Astrocyte (in vitro differentiated cells and primary cell): Measurements from ENCODE around the gene NR6A1. TPM values are rescaled to one million over a fixed set of nuclear protein-coding genes. Genes with fewer than 3 reads are reported as not detected.

ENCODE experiments used
- DNase-seq: peaks from one replicate; pipeline ENCODE4 v3.0.0-alpha.2; 2010; ENCODE audit warnings: low read depth
- FAIRE-seq: peaks from 2 replicates; lab custom pipeline; 2011; peaks lifted over from hg19 to GRCh38; lab: Jason Lieb, UNC
- H2AFZ ChIP-seq: 2 replicates; pipeline ENCODE4 v1.6.0; 2012; ENCODE audit warnings: low read depth, low read length, inconsistent platforms
- H3K27ac ChIP-seq: 2 replicates; pipeline ENCODE4 v1.5.1; 2011; ENCODE audit warnings: low read depth, low read length, inconsistent platforms
- H3K27me3 ChIP-seq: 2 replicates; pipeline ENCODE4 v1.6.0; 2011; ENCODE audit warnings: low read length, inconsistent platforms; ENCODE audit not compliant: insufficient read depth
- H3K36me3 ChIP-seq: 2 replicates; pipeline ENCODE4 v1.5.1; 2011; ENCODE audit warnings: low read length, inconsistent platforms; ENCODE audit not compliant: insufficient read depth
- H3K4me1 ChIP-seq: 2 replicates; pipeline ENCODE4 v1.5.1; 2011; ENCODE audit warnings: low read length, inconsistent platforms; ENCODE audit not compliant: insufficient read depth
- H3K4me2 ChIP-seq: 2 replicates; pipeline ENCODE4 v1.6.0; 2012; ENCODE audit warnings: low read length, inconsistent platforms
- H3K4me3 ChIP-seq: 2 replicates; pipeline ENCODE4 v1.5.1; 2011; ENCODE audit warnings: low read depth, mild to moderate bottlenecking, low read length, inconsistent platforms; ENCODE audit not compliant: insufficient read depth
- H3K79me2 ChIP-seq: 2 replicates; pipeline ENCODE4 v1.6.0; 2012; ENCODE audit warnings: mild to moderate bottlenecking, low read length, inconsistent platforms; ENCODE audit not compliant: insufficient read depth
- H3K9ac ChIP-seq: 2 replicates; pipeline ENCODE4 v1.6.0; 2012; ENCODE audit warnings: mild to moderate bottlenecking, low read length, inconsistent platforms
- H3K9me3 ChIP-seq: 2 replicates; pipeline ENCODE4 v1.5.1; 2012; ENCODE audit warnings: low read depth, mild to moderate bottlenecking, low read length, inconsistent platforms; ENCODE audit not compliant: insufficient read depth
- H4K20me1 ChIP-seq: 2 replicates; pipeline ENCODE4 v1.6.0; 2012; ENCODE audit warnings: low read length, inconsistent platforms; ENCODE audit not compliant: insufficient read depth
- H3K27ac Mint-ChIP-seq: one replicate; pipeline ENCODE4 v1.8.0; 2021; ENCODE audit warnings: mild to moderate bottlenecking, mixed read lengths; ENCODE audit not compliant: unreplicated experiment
- H3K27me3 Mint-ChIP-seq: one replicate; pipeline ENCODE4 v1.8.0; 2021; ENCODE audit warnings: low read depth, mixed read lengths; ENCODE audit not compliant: unreplicated experiment
- H3K36me3 Mint-ChIP-seq: one replicate; pipeline ENCODE4 v1.8.0; 2021; ENCODE audit warnings: low read depth, mixed read lengths; ENCODE audit not compliant: unreplicated experiment
- H3K4me1 Mint-ChIP-seq: one replicate; pipeline ENCODE4 v1.8.0; 2021; ENCODE audit warnings: low read depth, mixed read lengths; ENCODE audit not compliant: unreplicated experiment
- H3K4me3 Mint-ChIP-seq: one replicate; pipeline ENCODE4 v1.8.0; 2021; ENCODE audit warnings: mild to moderate bottlenecking, moderate library complexity, mixed read lengths; ENCODE audit not compliant: unreplicated experiment
- H3K9me3 Mint-ChIP-seq: one replicate; pipeline ENCODE4 v1.8.0; 2021; ENCODE audit warnings: mild to moderate bottlenecking, mixed read lengths; ENCODE audit not compliant: unreplicated experiment
- CTCF ChIP-seq: IDR thresholded peaks from 2 replicates; pipeline ENCODE4 v1.5.1; 2011; ENCODE audit warnings: low read depth, mild to moderate bottlenecking, inconsistent platforms, low read length, moderate library complexity; ENCODE audit not compliant: insufficient read depth
- EZH2 ChIP-seq: IDR thresholded peaks from 2 replicates; pipeline ENCODE4 v1.6.1; 2012; ENCODE audit warnings: mild to moderate bottlenecking, low read length, inconsistent platforms; ENCODE audit not compliant: insufficient read depth
- total RNA-seq: library from RNA; stranded (reverse); gene quantifications from 2 replicates; pipeline ENCODE4 v1.2.1, GENCODE V29; 2021

The NR6A1 gene
- total RNA-seq, 1 donor from 2014 or later = 20.8 TPM

GRCh38 chr9:124551472-124552272 is 219.4 kb downstream of the NR6A1 start:
- no peaks in the 10 kb centered on the region for H4K20me1 ChIP-seq
- H3K4me1 ChIP-seq = peaks cover 25% of the 10 kb centered on the region
- peak overlapping the region; percentile 48 for H3K4me2 ChIP-seq
- H3K4me3 ChIP-seq = no peak overlapping the region
- Mint-ChIP-seq H3K27me3 (no peaks in the 10 kb centered on the region), H3K4me1 (peaks cover 19% of the 10 kb centered on the region), H3K9me3 (peaks cover 1% of the 10 kb centered on the region), H3K36me3 (peaks cover 5% of the 10 kb centered on the region), H3K4me3 (no peak overlapping the region), H3K27ac (no peak overlapping the region)
- no peaks in the 10 kb centered on the region for H3K9me3 ChIP-seq
- no peaks in the 10 kb centered on the region for H3K79me2 ChIP-seq
- TF ChIP-seq EZH2 (no peak), CTCF (peak; percentile 88)
- H3K27me3 ChIP-seq = no peaks in the 10 kb centered on the region
- DNase-seq (peak; percentile 74), FAIRE-seq (no peak)
- H3K36me3 ChIP-seq = no peaks in the 10 kb centered on the region
- H3K9ac ChIP-seq = peak overlapping the region; percentile 65
- H3K27ac ChIP-seq = peak overlapping the region; percentile 52
- no peak overlapping the region for H2AFZ ChIP-seq

- H3K9ac ChIP-seq = no peak overlapping the region
- H3K9me3 ChIP-seq = no peaks in the 10 kb centered on the region
- H3K27me3 ChIP-seq = no peaks in the 10 kb centered on the region
- FAIRE-seq (no peak), DNase-seq (no peak)
- H3K4me3 ChIP-seq = no peak overlapping the region
- Mint-ChIP-seq H3K27ac (peak overlapping the region; percentile 43), H3K36me3 (peaks cover 5% of the 10 kb centered on the region), H3K4me3 (no peak overlapping the region), H3K27me3 (no peaks in the 10 kb centered on the region), H3K4me1 (peaks cover 18% of the 10 kb centered on the region), H3K9me3 (no peaks in the 10 kb centered on the region)
- H3K36me3 ChIP-seq = no peaks in the 10 kb centered on the region
- H3K4me2 ChIP-seq = no peak overlapping the region
- peaks cover 25% of the 10 kb centered on the region for H3K4me1 ChIP-seq
- no peaks in the 10 kb centered on the region for H4K20me1 ChIP-seq
- TF ChIP-seq EZH2 (no peak), CTCF (no peak)
- H2AFZ ChIP-seq = no peak overlapping the region
- no peaks in the 10 kb centered on the region for H3K79me2 ChIP-seq
- no peak overlapping the region for H3K27ac ChIP-seq
Observed at GRCh38 chr9:124550072-124550471, 221.0 kb downstream of the NR6A1 start.

- Histone ChIP-seq H3K9me3 (no peaks in the 10 kb centered on the region), H4K20me1 (no peaks in the 10 kb centered on the region), H3K36me3 (no peaks in the 10 kb centered on the region), H3K4me1 (peaks cover 21% of the 10 kb centered on the region), H3K27me3 (no peaks in the 10 kb centered on the region), H3K4me2 (no peak overlapping the region), H3K9ac (no peak overlapping the region), H3K27ac (no peak overlapping the region), H3K79me2 (no peaks in the 10 kb centered on the region), H3K4me3 (no peak overlapping the region), H2AFZ (no peak overlapping the region)
- TF ChIP-seq CTCF (no peak), EZH2 (no peak)
- no peaks in the 10 kb centered on the region for H3K9me3 Mint-ChIP-seq
- H3K36me3 Mint-ChIP-seq = peaks cover 5% of the 10 kb centered on the region
- no peak for DNase-seq
- peak overlapping the region; percentile 10 for H3K4me3 Mint-ChIP-seq
- H3K27ac Mint-ChIP-seq = peak overlapping the region; percentile 82
- H3K4me1 Mint-ChIP-seq = peaks cover 18% of the 10 kb centered on the region
- FAIRE-seq = no peak
- H3K27me3 Mint-ChIP-seq = no peaks in the 10 kb centered on the region
Observed at GRCh38 chr9:124549016-124549415, 222.1 kb downstream of the NR6A1 start.
